ENCODE measurements around the gene CDK5RAP2. TPM values are rescaled to one million over a fixed set of nuclear protein-coding genes. Genes with fewer than 3 reads are reported as not detected.

Gene CDK5RAP2
- total and polyA plus RNA-seq, 2 donors (not counting 1 experiment from before 2014, with no cell fraction given): 17.7 to 48.6 TPM

DNA sequence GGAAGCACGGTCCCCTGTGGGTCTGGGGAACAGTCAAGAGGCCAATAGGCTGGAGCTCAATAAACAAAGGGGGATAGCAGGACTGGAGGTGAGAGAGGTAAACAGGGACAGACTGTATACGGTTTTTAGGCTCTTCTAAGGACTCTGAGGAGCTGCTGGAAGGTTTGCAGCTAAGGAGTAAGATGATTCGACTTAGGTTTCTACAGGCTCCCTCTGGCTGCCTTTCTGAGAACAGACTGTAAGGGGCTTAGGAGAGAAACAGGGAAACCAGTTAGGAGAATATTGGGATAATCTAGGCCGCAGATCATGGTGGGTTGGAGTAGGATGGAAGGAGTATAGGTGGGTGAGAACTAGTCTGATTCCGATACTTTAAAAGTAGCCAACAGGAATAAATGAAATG lies 10.4 kb downstream of the CDK5RAP2 start:
- Histone ChIP-seq H3K27ac (ENCODE audit: insufficient read depth, low read length) (no peak overlapping the region), H3K27me3 (ENCODE audit: control insufficient read depth, insufficient read depth, low read length) (no peaks in the 10 kb centered on the region), H3K4me1 (ENCODE audit: control insufficient read depth, extremely low read depth, insufficient read depth, low read length) (peaks cover 4% of the 10 kb centered on the region), H3K9ac (ENCODE audit: insufficient read depth, low read length) (no peak overlapping the region), H2AFZ (ENCODE audit: low read length) (no peak overlapping the region), H3K79me2 (ENCODE audit: control insufficient read depth, insufficient read depth, low read length) (peaks cover 15% of the 10 kb centered on the region), H3K4me2 (ENCODE audit: extremely low read depth, insufficient read depth, low read length) (no peak overlapping the region), H3K36me3 (ENCODE audit: control insufficient read depth, insufficient read depth, low read length) (peaks cover 18% of the 10 kb centered on the region), H3K4me3 (replicated peaks in 1 of 4; ENCODE audit: control extremely low read depth in 1 of 4, insufficient read depth in 1 of 4, low read depth in 3 of 4, low read length in 4 of 4) (no peak overlapping the region), H3K9me3 (ENCODE audit: control insufficient read depth, insufficient read depth, low read depth, low read length) (no peaks in the 10 kb centered on the region), H4K20me1 (ENCODE audit: control insufficient read depth, extremely low read depth, insufficient read depth, low read length) (no peaks in the 10 kb centered on the region)
- TF ChIP-seq, protein P1, sequence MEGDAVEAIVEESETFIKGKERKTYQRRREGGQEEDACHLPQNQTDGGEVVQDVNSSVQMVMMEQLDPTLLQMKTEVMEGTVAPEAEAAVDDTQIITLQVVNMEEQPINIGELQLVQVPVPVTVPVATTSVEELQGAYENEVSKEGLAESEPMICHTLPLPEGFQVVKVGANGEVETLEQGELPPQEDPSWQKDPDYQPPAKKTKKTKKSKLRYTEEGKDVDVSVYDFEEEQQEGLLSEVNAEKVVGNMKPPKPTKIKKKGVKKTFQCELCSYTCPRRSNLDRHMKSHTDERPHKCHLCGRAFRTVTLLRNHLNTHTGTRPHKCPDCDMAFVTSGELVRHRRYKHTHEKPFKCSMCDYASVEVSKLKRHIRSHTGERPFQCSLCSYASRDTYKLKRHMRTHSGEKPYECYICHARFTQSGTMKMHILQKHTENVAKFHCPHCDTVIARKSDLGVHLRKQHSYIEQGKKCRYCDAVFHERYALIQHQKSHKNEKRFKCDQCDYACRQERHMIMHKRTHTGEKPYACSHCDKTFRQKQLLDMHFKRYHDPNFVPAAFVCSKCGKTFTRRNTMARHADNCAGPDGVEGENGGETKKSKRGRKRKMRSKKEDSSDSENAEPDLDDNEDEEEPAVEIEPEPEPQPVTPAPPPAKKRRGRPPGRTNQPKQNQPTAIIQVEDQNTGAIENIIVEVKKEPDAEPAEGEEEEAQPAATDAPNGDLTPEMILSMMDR (conservative IDR thresholded peaks at IDR 0.05 in 1 of 2, IDR thresholded peaks at IDR 0.05 in 1 of 2; ENCODE audit: low read depth in 1 of 2, low read length in 2 of 2): peak in 1 of 2 donors; percentile 24
- no peak for TF ChIP-seq EZH2 (IDR thresholded peaks at IDR 0.05; ENCODE audit: low read length, missing control alignments)
- DNase-seq (ENCODE audit: low read depth in 2 of 2): no peak

DNA sequence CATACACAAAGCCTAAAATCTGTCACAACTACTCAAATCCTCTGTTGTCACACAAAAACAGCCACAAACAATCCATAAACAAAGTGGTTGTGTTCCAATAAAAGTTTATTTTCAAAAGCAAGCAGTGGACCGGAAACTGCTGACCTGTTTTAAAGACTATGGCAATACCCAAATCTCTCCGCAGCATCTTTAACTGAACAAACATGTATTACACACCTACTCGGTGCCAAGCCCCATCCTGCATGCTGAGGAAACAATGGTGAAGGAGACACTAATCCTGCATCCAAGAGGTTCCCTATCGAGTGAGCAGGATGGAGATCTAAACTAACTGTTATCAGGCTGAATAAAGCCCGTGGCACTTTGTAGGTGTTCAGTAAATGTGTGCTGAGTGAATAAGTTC lies 11.2 kb downstream of the CDK5RAP2 start:
- TF ChIP-seq EZH2 (IDR thresholded peaks at IDR 0.05; ENCODE audit: low read length, missing control alignments): no peak
- Histone ChIP-seq H4K20me1 (ENCODE audit: control insufficient read depth, extremely low read depth, insufficient read depth, low read length) (no peaks in the 10 kb centered on the region), H3K4me2 (ENCODE audit: extremely low read depth, insufficient read depth, low read length) (no peak overlapping the region), H3K79me2 (ENCODE audit: control insufficient read depth, insufficient read depth, low read length) (peaks cover 11% of the 10 kb centered on the region), H3K36me3 (ENCODE audit: control insufficient read depth, insufficient read depth, low read length) (peaks cover 18% of the 10 kb centered on the region), H3K4me1 (ENCODE audit: control insufficient read depth, extremely low read depth, insufficient read depth, low read length) (peaks cover 4% of the 10 kb centered on the region), H2AFZ (ENCODE audit: low read length) (no peak overlapping the region), H3K9ac (ENCODE audit: insufficient read depth, low read length) (no peak overlapping the region), H3K4me3 (replicated peaks in 1 of 4; ENCODE audit: control extremely low read depth in 1 of 4, insufficient read depth in 1 of 4, low read depth in 3 of 4, low read length in 4 of 4) (no peak overlapping the region), H3K27me3 (ENCODE audit: control insufficient read depth, insufficient read depth, low read length) (no peaks in the 10 kb centered on the region), H3K9me3 (ENCODE audit: control insufficient read depth, insufficient read depth, low read depth, low read length) (no peaks in the 10 kb centered on the region), H3K27ac (ENCODE audit: insufficient read depth, low read length) (no peak overlapping the region)
- DNase-seq (ENCODE audit: low read depth in 2 of 2): no peak

DNA sequence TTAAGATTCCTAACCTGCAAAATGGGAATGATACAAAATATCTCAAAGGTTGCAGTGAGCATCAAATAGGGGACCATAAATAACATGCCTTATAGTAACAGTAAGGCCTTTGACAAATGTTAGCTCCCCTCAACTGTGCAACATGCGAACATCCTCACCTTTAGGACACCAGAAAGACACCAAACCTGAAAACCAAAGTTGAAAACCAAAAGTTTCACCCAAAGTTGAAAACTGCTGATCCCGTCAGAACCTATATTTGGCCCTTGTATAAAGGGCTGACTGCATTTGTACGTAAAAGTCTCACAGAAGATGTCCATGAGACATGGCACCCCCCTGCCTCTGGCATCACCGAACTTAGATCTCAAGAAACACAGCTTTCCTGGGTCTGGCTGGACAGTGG lies 12.1 kb downstream of the CDK5RAP2 start:
- no peak overlapping the region for H3K27ac ChIP-seq (ENCODE audit: insufficient read depth, low read length)
- H3K79me2 ChIP-seq (ENCODE audit: control insufficient read depth, insufficient read depth, low read length): peaks cover 11% of the 10 kb centered on the region
- no peak overlapping the region for H3K9ac ChIP-seq (ENCODE audit: insufficient read depth, low read length)
- H2AFZ ChIP-seq (ENCODE audit: low read length): no peak overlapping the region
- peaks cover 18% of the 10 kb centered on the region for H3K36me3 ChIP-seq (ENCODE audit: control insufficient read depth, insufficient read depth, low read length)
- no peak for DNase-seq (ENCODE audit: low read depth in 2 of 2)
- no peaks in the 10 kb centered on the region for H4K20me1 ChIP-seq (ENCODE audit: control insufficient read depth, extremely low read depth, insufficient read depth, low read length)
- H3K9me3 ChIP-seq (ENCODE audit: control insufficient read depth, insufficient read depth, low read depth, low read length): no peaks in the 10 kb centered on the region
- no peak overlapping the region for H3K4me3 ChIP-seq (replicated peaks in 1 of 4; ENCODE audit: control extremely low read depth in 1 of 4, insufficient read depth in 1 of 4, low read depth in 3 of 4, low read length in 4 of 4)
- TF ChIP-seq, protein P1 (conservative IDR thresholded peaks at IDR 0.05 in 1 of 2, IDR thresholded peaks at IDR 0.05 in 1 of 2; ENCODE audit: low read depth in 1 of 2, low read length in 2 of 2): no peak
- TF ChIP-seq EZH2 (IDR thresholded peaks at IDR 0.05; ENCODE audit: low read length, missing control alignments): no peak
- no peak overlapping the region for H3K4me2 ChIP-seq (ENCODE audit: extremely low read depth, insufficient read depth, low read length)
- no peaks in the 10 kb centered on the region for H3K27me3 ChIP-seq (ENCODE audit: control insufficient read depth, insufficient read depth, low read length)
- H3K4me1 ChIP-seq (ENCODE audit: control insufficient read depth, extremely low read depth, insufficient read depth, low read length): peaks cover 4% of the 10 kb centered on the region

Data from fibroblast of lung (primary cell).